Measurements from ENCODE around the gene SLC22A23. TPM values are rescaled to one million over a fixed set of nuclear protein-coding genes. Genes with fewer than 3 reads are reported as not detected.

Gene SLC22A23
- polyA plus RNA-seq, 1 donor (not counting 4 experiments of a cell fraction or from before 2014, with no cell fraction given) = 4.3 TPM

DNA sequence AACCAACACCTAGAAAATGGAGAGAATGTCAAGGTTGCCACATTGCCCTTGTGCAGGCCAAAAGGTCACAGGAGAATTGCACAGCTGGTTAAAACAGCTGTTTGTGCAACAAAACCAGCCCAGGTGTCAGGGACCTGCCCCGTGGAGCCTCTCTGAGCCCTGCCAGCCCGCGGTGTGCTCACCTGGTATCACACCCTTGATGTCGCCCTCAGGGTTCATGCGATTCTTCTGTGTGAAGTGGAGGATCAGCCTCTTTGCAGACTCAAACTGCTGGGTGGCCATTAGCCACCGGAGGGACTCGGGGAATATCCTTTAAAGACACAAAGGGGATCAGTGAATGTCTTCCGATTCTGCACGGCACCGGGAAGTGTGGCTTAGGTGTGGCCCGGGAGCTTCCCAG lies 158.9 kb downstream of the SLC22A23 start:
- DNase-seq (ENCODE audit: low read depth, low spot score) = no peak
- dilution Hi-C loops (cut with MboI; ENCODE audit: extremely low pct_ligation_motif_present, low sequenced_read_pairs) = no loop called here
- no peak overlapping the region for H3K9ac ChIP-seq (ENCODE audit: control insufficient read depth, extremely low read depth, insufficient read depth, low read length)
- FAIRE-seq = no peak
- no peaks in the 10 kb centered on the region for H3K4me1 ChIP-seq (ENCODE audit: control insufficient read depth, extremely low read depth, insufficient read depth, low read length)
- H3K9me1 ChIP-seq (ENCODE audit: control insufficient read depth, extremely low read depth, insufficient read depth, low read length) = no peaks in the 10 kb centered on the region
- H2AFZ ChIP-seq (ENCODE audit: control insufficient read depth, low read length) = no peak overlapping the region
- H4K20me1 ChIP-seq (ENCODE audit: control insufficient read depth, extremely low read depth, insufficient read depth, low read length) = no peaks in the 10 kb centered on the region
- no peaks in the 10 kb centered on the region for H3K27me3 ChIP-seq (ENCODE audit: control insufficient read depth, extremely low read depth, insufficient read depth, low read length)
- H3K4me3 ChIP-seq (ENCODE audit: control insufficient read depth in 2 of 3, extremely low read depth in 1 of 3, insufficient read depth in 2 of 3, low read depth in 1 of 3, low read length in 3 of 3) = no peak overlapping the region
- no peaks in the 10 kb centered on the region for H3K9me3 ChIP-seq (ENCODE audit: control insufficient read depth, low read depth, low read length)
- H3K4me2 ChIP-seq (ENCODE audit: control insufficient read depth, extremely low read depth, insufficient read depth, low read depth, low read length) = no peak overlapping the region
- H3K27ac ChIP-seq (ENCODE audit: control insufficient read depth, insufficient read depth, low read length) = no peak overlapping the region
- peaks cover 0 to 6% of the 10 kb centered on the region in 2 experiments for H3K36me3 ChIP-seq (ENCODE audit: control insufficient read depth in 2 of 2, extremely low read depth in 1 of 2, insufficient read depth in 2 of 2, low read length in 2 of 2)
- no peak for TF ChIP-seq EZH2 (IDR thresholded peaks at IDR 0.05; ENCODE audit: low read length)
- TF ChIP-seq, protein P1, sequence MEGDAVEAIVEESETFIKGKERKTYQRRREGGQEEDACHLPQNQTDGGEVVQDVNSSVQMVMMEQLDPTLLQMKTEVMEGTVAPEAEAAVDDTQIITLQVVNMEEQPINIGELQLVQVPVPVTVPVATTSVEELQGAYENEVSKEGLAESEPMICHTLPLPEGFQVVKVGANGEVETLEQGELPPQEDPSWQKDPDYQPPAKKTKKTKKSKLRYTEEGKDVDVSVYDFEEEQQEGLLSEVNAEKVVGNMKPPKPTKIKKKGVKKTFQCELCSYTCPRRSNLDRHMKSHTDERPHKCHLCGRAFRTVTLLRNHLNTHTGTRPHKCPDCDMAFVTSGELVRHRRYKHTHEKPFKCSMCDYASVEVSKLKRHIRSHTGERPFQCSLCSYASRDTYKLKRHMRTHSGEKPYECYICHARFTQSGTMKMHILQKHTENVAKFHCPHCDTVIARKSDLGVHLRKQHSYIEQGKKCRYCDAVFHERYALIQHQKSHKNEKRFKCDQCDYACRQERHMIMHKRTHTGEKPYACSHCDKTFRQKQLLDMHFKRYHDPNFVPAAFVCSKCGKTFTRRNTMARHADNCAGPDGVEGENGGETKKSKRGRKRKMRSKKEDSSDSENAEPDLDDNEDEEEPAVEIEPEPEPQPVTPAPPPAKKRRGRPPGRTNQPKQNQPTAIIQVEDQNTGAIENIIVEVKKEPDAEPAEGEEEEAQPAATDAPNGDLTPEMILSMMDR (optimal IDR thresholded peaks at IDR 0.05 in 1 of 3, IDR thresholded peaks at IDR 0.05 in 1 of 3, conservative IDR thresholded peaks at IDR 0.05 in 1 of 3; ENCODE audit: extremely low read depth in 1 of 3, insufficient read depth in 2 of 3, low read length in 3 of 3) = no peak
- H3K79me2 ChIP-seq (ENCODE audit: control insufficient read depth, insufficient read depth, low read length) = no peaks in the 10 kb centered on the region

DNA sequence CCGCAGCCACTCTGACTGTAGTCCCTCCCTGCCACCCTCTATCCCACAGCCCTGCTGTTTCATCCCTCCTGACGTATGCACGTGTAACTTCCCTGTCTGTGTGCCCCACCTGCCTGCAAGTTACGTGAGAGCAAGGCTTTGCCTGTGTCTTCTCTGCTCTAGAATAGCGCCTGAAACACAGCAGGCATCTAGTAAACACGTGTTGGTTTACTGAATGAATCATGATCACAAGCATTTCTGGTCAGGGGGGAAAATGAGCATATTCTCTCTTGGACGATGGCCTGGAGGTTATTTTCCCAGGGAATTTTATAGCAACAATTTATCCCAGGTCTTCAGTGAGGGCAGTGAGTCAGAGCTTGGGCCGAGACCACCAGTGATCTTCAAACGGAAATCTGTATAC lies 159.8 kb downstream of the SLC22A23 start:
- Histone ChIP-seq H4K20me1 (ENCODE audit: control insufficient read depth, extremely low read depth, insufficient read depth, low read length) (no peaks in the 10 kb centered on the region), H3K27ac (ENCODE audit: control insufficient read depth, insufficient read depth, low read length) (no peak overlapping the region), H3K9me1 (ENCODE audit: control insufficient read depth, extremely low read depth, insufficient read depth, low read length) (no peaks in the 10 kb centered on the region), H3K79me2 (ENCODE audit: control insufficient read depth, insufficient read depth, low read length) (no peaks in the 10 kb centered on the region), H3K4me2 (ENCODE audit: control insufficient read depth, extremely low read depth, insufficient read depth, low read depth, low read length) (no peak overlapping the region), H3K9ac (ENCODE audit: control insufficient read depth, extremely low read depth, insufficient read depth, low read length) (no peak overlapping the region), H3K4me1 (ENCODE audit: control insufficient read depth, extremely low read depth, insufficient read depth, low read length) (no peaks in the 10 kb centered on the region), H3K9me3 (ENCODE audit: control insufficient read depth, low read depth, low read length) (no peaks in the 10 kb centered on the region), H3K27me3 (ENCODE audit: control insufficient read depth, extremely low read depth, insufficient read depth, low read length) (no peaks in the 10 kb centered on the region), H3K4me3 (ENCODE audit: control insufficient read depth in 2 of 3, extremely low read depth in 1 of 3, insufficient read depth in 2 of 3, low read depth in 1 of 3, low read length in 3 of 3) (no peak overlapping the region), H2AFZ (ENCODE audit: control insufficient read depth, low read length) (no peak overlapping the region), H3K36me3 (ENCODE audit: control insufficient read depth in 2 of 2, extremely low read depth in 1 of 2, insufficient read depth in 2 of 2, low read length in 2 of 2) (peaks cover 0 to 9% of the 10 kb centered on the region in 2 experiments)
- TF ChIP-seq, protein P1 (optimal IDR thresholded peaks at IDR 0.05 in 1 of 3, IDR thresholded peaks at IDR 0.05 in 1 of 3, conservative IDR thresholded peaks at IDR 0.05 in 1 of 3; ENCODE audit: extremely low read depth in 1 of 3, insufficient read depth in 2 of 3, low read length in 3 of 3) = no peak
- TF ChIP-seq EZH2 (IDR thresholded peaks at IDR 0.05; ENCODE audit: low read length) = no peak
- no peak for FAIRE-seq
- dilution Hi-C loops (cut with MboI; ENCODE audit: extremely low pct_ligation_motif_present, low sequenced_read_pairs) = no loop called here
- no peak for DNase-seq (ENCODE audit: low read depth, low spot score)

Data from keratinocyte (primary cell).